Adrenal gland (tissue), 12 donors: ENCODE data around the gene SPAG6. TPM values are rescaled to one million over a fixed set of nuclear protein-coding genes. Genes with fewer than 3 reads are reported as not detected.

Source experiments
- DNase-seq, 7 donors: peaks; one replicate each; pipeline ENCODE4 v3.0.0-alpha.2; 2019 to 2020
- H3K27ac ChIP-seq, 5 donors: fragments of 200-600 bp; sonication (generic) in 4 of 5; 1 replicate in 3 of 5; 2 replicates in 2 of 5; pipeline versions ENCODE4 v1.5.1 to v1.8.0; 2016 to 2020; ENCODE audit warnings: mild to moderate bottlenecking in 1 of 5
- H3K27me3 ChIP-seq: fragments of 200-600 bp; 2 replicates; pipeline ENCODE4 v1.8.0; 2021
- H3K36me3 ChIP-seq, 2 donors: fragments of 200-600 bp; replicated peaks in 1 of 2; 1 replicate in 1 of 2; 2 replicates in 1 of 2; pipeline versions ENCODE4 v1.5.1 to v1.8.0; 2018 to 2022
- H3K4me1 ChIP-seq, 2 donors: fragments of 200-600 bp; replicated peaks in 1 of 2; 1 replicate in 1 of 2; 2 replicates in 1 of 2; pipeline versions ENCODE4 v1.5.1 to v1.8.0; 2018 to 2021
- H3K4me3 ChIP-seq, 4 donors: fragments of 200-600 bp; sonication (generic) in 3 of 4; one replicate each; pipeline ENCODE4 v1.5.1; 2016 to 2018
- H3K9me3 ChIP-seq, 3 donors: fragments of 200-600 bp; sonication (generic) in 1 of 3; replicated peaks in 1 of 3; 1 replicate in 2 of 3; 2 replicates in 1 of 3; pipeline versions ENCODE4 v1.5.1 to v1.8.0; 2016 to 2021
- CTCF ChIP-seq, 6 experiments: fragments of 450-650 bp in 4 of 6; fragments of 200-600 bp in 2 of 6; sonication (generic) in 1 of 6; IDR thresholded peaks; 1 replicate in 5 of 6; 2 replicates in 1 of 6; pipeline versions ENCODE4 v1.5.1 to v1.8.0; 2016 to 2021; ENCODE audit warnings: antibody characterized with exemption in 6 of 6, mild to moderate bottlenecking in 2 of 6, moderate library complexity in 1 of 6
- POLR2A ChIP-seq, 2 donors: fragments of 450-650 bp; IDR thresholded peaks; one replicate each; pipeline ENCODE4 v1.6.1; 2017; ENCODE audit warnings: antibody characterized with exemption in 2 of 2, mild to moderate bottlenecking in 2 of 2, moderate library complexity in 1 of 2
- WGBS, 4 donors: extraction: QIAGEN DNeasy Blood & Tissue Kit in 2 of 4; methylation state at CpG; one replicate each; pipeline versions ENCODE4 v1.1.5 to v1.1.7; 2013 to 2017; 5-methylcytosine and 5-hydroxymethylcytosine counted together
- intact Hi-C, 2 donors: fragments of 100-400 bp; cut with DNase I; formaldehyde crosslinking; loops; one replicate each; pipeline versions ENCODE4 v1.14.1 to v1.15.0; 2022 to 2023
- polyA plus RNA-seq, 3 donors: library from polyadenylated mRNA; stranded (reverse); fragments of 200-250 nt in 2 of 3; fragments of 350-450 nt in 1 of 3; fragmentation: Illumina TruSeq in 1 of 3; extraction: RNeasy Lipid Tissue Mini Kit (QIAGEN cat#74804) in 1 of 3; gene quantifications; one replicate each; pipeline ENCODE4 v1.2.3, GENCODE V29; 2013 to 2014
- total RNA-seq, 9 donors: library from RNA; depleted of rRNA in 4 of 9; stranded (reverse); fragments of >200 nt in 4 of 9; fragments of 120-200 nt in 1 of 9; fragmentation: NEBNext Ultra II Directional in 1 of 9; extraction: Animal tissue kit (Norgen Biotek cat#: 25700) in 1 of 9; gene quantifications; one replicate each; pipeline versions ENCODE4 v1.1.0 to v1.2.4, GENCODE V29; 2013 to 2023
- donor health status: healthy with polysubstance abuse.
- donor health status: Bipolar disorder and iron deficiency.
- donor health status: DM: yes; HTN: yes; CAD: no.
- donor health status: DM: no; HTN: no; CAD: no.
- donor health status: DM: no; HTN: no; CAD: no.
- donor health status: DM: yes; HTN: yes; CAD: no.

The SPAG6 gene
- total and polyA plus RNA-seq, 12 donors, result 0.07 to 0.46 (median 0.11) TPM; not detected in 9

GRCh38 chr10:22444219-22444788, 99.0 kb downstream of the SPAG6 start:
- Histone ChIP-seq H3K36me3 (no peaks in the 10 kb centered on the region), H3K4me3 (no peak overlapping the region), H3K9me3 (no peaks in the 10 kb centered on the region), H3K27ac (no peak overlapping the region), H3K4me1 (no peaks in the 10 kb centered on the region), H3K27me3 (peaks cover 19% of the 10 kb centered on the region)
- no peak for DNase-seq
- intact Hi-C loops, result no loop called here
- TF ChIP-seq POLR2A (IDR thresholded peaks at IDR 0.05) (no peak), CTCF (IDR thresholded peaks at IDR 0.05) (no peak)
- WGBS, 4 donors, result 79 to 91% (median 88%) methylated on average over 4 of the region's 4 CpGs

GRCh38 chr10:22445495-22445894, 100.2 kb downstream of the SPAG6 start:
- Histone ChIP-seq H3K36me3 (no peaks in the 10 kb centered on the region), H3K4me1 (no peaks in the 10 kb centered on the region), H3K9me3 (no peaks in the 10 kb centered on the region), H3K4me3 (no peak overlapping the region), H3K27ac (no peak overlapping the region), H3K27me3 (peaks cover 19% of the 10 kb centered on the region)
- 52 to 66% (median 57%) methylated on average over 3 of the region's 3 CpGs for WGBS, 4 donors
- TF ChIP-seq POLR2A (IDR thresholded peaks at IDR 0.05) (no peak), CTCF (IDR thresholded peaks at IDR 0.05) (no peak)
- DNase-seq, result no peak
- intact Hi-C loops, result no loop called here

- no peak for DNase-seq
- Histone ChIP-seq H3K27me3 (peaks cover 19% of the 10 kb centered on the region), H3K4me3 (no peak overlapping the region), H3K27ac (no peak overlapping the region), H3K4me1 (no peaks in the 10 kb centered on the region), H3K9me3 (no peaks in the 10 kb centered on the region), H3K36me3 (no peaks in the 10 kb centered on the region)
- intact Hi-C loops, result no loop called here
- TF ChIP-seq CTCF (IDR thresholded peaks at IDR 0.05) (no peak), POLR2A (IDR thresholded peaks at IDR 0.05) (no peak)
- 70 to 93% (median 80%) methylated on average over 2 of the region's 2 CpGs for WGBS, 4 donors
Observed at GRCh38 chr10:22447068-22447467, 101.8 kb downstream of the SPAG6 start.

- Histone ChIP-seq H3K36me3 (no peaks in the 10 kb centered on the region), H3K27ac (no peak overlapping the region), H3K27me3 (peaks cover 10% of the 10 kb centered on the region), H3K9me3 (no peaks in the 10 kb centered on the region), H3K4me1 (no peaks in the 10 kb centered on the region), H3K4me3 (no peak overlapping the region)
- WGBS, 4 donors, result 90 to 96% (median 93%) methylated on average over 7 of the region's 7 CpGs
- DNase-seq, result no peak
- TF ChIP-seq CTCF (IDR thresholded peaks at IDR 0.05) (no peak), POLR2A (IDR thresholded peaks at IDR 0.05) (no peak)
- intact Hi-C loops, result no loop called here
Observed at GRCh38 chr10:22451346-22451745, 106.0 kb downstream of the SPAG6 start.
